RCC 7860 (cell line): ENCODE data around the gene PRSS38.

ENCODE experiments used
- DNase-seq: peaks from one replicate; pipeline ENCODE4 v3.0.0-alpha.2; 2015; ENCODE audit warnings: low spot score
- FAIRE-seq: peaks from 2 replicates; lab custom pipeline; 2012; peaks lifted over from hg19 to GRCh38; lab: Jason Lieb, UNC

Gene PRSS38

DNA sequence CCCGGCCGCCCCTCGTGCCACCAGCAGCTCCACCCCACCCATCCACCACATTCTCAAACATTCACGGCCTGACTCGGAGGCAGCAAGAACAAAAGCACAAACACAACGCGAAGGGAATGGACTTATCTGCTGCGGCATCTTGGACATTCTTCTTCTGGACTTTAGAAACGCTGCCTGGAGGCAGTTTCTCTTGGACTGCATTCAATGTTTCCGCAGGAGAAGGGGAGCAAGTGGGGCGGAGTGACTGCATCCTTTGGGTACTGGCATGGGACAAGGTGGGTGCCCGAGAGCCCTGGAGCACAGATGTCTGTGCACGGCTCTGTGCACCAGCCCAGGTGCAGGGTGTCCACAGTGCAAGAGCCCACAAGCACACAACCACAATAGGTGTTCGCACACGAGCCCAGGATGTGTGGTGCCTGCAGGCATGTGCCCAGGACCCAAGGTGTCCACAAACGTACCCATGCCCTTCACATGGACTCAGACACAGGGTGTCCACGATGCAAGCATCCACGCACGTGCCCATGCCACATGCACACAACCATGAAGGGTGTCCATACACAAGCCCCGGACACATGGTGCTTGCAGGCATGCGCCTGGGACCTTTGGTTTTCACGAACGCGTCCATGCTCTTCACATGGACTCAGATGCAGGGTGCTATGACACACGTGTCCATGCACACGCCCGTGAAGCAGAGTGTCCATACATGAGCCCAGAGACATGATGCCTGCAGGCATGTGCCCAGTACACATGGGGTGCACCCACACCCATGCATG, 78.7 kb downstream of the PRSS38 start:
- no peak for FAIRE-seq
- no peak for DNase-seq

DNA sequence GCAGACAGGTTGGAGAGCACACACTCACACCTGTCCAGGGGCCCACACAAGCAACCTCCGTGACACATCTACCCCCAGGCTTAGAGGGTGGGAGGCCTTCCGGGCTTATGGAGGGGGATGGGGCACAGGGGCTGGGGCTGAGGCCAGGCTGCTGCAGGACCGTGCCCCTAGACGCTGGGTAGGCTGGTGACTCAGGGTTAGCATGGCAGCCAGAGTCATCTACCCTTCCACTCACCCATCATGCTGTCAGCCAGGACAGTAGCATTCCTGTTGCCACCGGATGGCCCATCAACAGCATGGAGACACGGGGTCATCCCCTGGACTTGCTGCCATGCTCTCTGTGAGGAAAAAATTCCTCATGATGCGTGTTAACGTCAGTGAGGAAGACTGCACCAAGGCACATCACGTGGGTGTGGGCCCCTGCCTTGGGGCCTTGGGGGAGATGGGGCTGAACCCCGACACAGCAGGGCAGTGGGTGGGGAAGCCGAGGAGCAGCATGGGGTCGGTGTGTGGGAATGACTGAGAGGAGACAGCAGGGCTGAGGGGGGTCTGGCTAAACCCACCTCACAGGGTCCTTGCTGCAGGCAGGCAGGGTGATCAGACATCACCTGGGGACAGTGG, 79.5 kb downstream of the PRSS38 start:
- FAIRE-seq (no peak), DNase-seq (no peak)
